ENCODE data around the gene ERP44. TPM values are rescaled to one million over a fixed set of nuclear protein-coding genes. Genes with fewer than 3 reads are reported as not detected.

Gene ERP44
- total RNA-seq, 1 donor from 2014 or later, result 13.5 TPM

DNA sequence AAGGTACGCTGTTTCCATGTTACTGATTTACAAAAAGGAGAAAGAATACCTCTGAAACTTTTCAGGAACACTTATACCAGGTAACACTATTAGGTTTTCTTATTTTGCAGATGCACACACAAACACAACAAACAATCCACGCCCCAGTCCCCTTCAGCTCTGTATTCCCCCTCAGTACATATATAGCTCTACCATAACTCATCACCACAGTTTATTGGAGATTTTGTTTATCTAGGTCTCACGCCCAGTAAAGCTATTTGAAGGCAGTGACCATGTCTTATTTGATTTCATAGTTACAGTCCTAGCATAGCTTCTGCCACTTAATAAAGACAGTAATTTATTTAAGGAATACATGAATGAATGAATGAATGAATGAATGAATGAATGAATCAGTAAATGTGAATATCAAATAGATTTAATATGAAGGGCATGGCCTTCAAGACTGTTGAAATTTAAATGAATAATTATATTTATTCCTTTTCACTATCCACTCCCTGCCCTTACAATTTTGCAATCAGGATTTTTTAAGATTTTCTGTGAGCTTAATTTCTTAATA, 33.2 kb upstream of the ERP44 start:
- TF ChIP-seq POLR2A (IDR thresholded peaks at IDR 0.05), result no peak
- TF ChIP-seq POLR2AphosphoS5 (IDR thresholded peaks at IDR 0.05; ENCODE audit: insufficient read depth in 1 of 2, low read depth in 1 of 2), result no peak
- TF ChIP-seq, protein P1, sequence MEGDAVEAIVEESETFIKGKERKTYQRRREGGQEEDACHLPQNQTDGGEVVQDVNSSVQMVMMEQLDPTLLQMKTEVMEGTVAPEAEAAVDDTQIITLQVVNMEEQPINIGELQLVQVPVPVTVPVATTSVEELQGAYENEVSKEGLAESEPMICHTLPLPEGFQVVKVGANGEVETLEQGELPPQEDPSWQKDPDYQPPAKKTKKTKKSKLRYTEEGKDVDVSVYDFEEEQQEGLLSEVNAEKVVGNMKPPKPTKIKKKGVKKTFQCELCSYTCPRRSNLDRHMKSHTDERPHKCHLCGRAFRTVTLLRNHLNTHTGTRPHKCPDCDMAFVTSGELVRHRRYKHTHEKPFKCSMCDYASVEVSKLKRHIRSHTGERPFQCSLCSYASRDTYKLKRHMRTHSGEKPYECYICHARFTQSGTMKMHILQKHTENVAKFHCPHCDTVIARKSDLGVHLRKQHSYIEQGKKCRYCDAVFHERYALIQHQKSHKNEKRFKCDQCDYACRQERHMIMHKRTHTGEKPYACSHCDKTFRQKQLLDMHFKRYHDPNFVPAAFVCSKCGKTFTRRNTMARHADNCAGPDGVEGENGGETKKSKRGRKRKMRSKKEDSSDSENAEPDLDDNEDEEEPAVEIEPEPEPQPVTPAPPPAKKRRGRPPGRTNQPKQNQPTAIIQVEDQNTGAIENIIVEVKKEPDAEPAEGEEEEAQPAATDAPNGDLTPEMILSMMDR (IDR thresholded peaks at IDR 0.05), result no peak
- no peak for DNase-seq (ENCODE audit: extremely low spot score in 2 of 2)
- H3K4me1 ChIP-seq, result peaks cover 9% of the 10 kb centered on the region
- no peaks in the 10 kb centered on the region for H3K27me3 ChIP-seq
- H3K27ac ChIP-seq, result no peak overlapping the region
- intact Hi-C loops (cut with DNase I), result no loop called here
- no peak overlapping the region for H3K4me3 ChIP-seq
- no peaks in the 10 kb centered on the region for H3K9me3 ChIP-seq
- H3K36me3 ChIP-seq, result no peaks in the 10 kb centered on the region

DNA sequence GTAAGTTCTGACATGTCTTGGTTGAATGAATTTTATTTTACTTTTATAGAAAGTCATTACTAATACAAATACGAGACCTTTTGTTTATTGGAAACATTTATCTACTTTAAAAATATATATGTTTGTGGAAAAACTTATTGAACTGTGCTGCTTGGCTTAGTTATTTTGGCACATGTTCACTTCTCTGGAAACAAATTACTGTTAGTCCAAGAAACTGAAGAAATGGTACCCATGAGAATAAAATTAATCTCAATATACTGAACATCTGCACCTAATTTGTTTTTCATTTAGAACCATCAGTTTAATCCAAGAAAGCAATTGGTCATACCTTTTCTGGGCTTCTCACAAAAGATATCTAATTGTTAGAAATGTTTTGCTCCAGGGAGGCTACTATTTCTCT, 32.4 kb upstream of the ERP44 start:
- TF ChIP-seq, protein P1 (IDR thresholded peaks at IDR 0.05), result no peak
- no peak for TF ChIP-seq POLR2A (IDR thresholded peaks at IDR 0.05)
- TF ChIP-seq POLR2AphosphoS5 (IDR thresholded peaks at IDR 0.05; ENCODE audit: insufficient read depth in 1 of 2, low read depth in 1 of 2), result no peak
- no peaks in the 10 kb centered on the region for H3K27me3 ChIP-seq
- no peak overlapping the region for H3K4me3 ChIP-seq
- H3K36me3 ChIP-seq, result peaks cover 0 to 6% of the 10 kb centered on the region in 2 donors
- no peaks in the 10 kb centered on the region for H3K9me3 ChIP-seq
- no peak for DNase-seq (ENCODE audit: extremely low spot score in 2 of 2)
- H3K4me1 ChIP-seq, result peaks cover 9% of the 10 kb centered on the region
- H3K27ac ChIP-seq, result no peak overlapping the region
- intact Hi-C loops (cut with DNase I), result no loop called here

DNA sequence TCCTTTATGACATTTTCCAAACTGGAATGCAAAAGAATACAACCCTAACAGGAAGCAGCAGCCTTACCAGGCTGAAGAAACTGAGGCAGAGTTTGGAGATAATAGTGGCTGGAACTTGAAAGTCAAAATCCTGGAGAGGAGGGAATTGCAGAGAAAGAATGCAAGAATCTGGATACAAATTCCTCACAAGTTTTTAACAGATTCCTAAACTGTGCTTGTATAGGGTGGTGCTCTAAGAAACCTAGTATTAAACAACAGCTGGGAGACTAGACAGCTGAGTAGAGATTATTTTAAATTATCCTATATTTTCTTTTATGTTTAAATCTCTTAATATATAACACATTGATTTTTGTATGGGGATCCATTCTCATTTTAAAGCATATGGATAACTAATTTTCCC, 31.0 kb upstream of the ERP44 start:
- H3K27me3 ChIP-seq, result no peaks in the 10 kb centered on the region
- peaks cover 0 to 7% of the 10 kb centered on the region in 2 donors for H3K36me3 ChIP-seq
- H3K9me3 ChIP-seq, result no peaks in the 10 kb centered on the region
- intact Hi-C loops (cut with DNase I), result no loop called here
- peaks cover 9% of the 10 kb centered on the region for H3K4me1 ChIP-seq
- H3K27ac ChIP-seq, result no peak overlapping the region
- TF ChIP-seq POLR2AphosphoS5 (IDR thresholded peaks at IDR 0.05; ENCODE audit: insufficient read depth in 1 of 2, low read depth in 1 of 2), result no peak
- no peak for TF ChIP-seq POLR2A (IDR thresholded peaks at IDR 0.05)
- TF ChIP-seq, protein P1 (IDR thresholded peaks at IDR 0.05), result no peak
- DNase-seq (ENCODE audit: extremely low spot score in 2 of 2), result no peak
- H3K4me3 ChIP-seq, result no peak overlapping the region

DNA sequence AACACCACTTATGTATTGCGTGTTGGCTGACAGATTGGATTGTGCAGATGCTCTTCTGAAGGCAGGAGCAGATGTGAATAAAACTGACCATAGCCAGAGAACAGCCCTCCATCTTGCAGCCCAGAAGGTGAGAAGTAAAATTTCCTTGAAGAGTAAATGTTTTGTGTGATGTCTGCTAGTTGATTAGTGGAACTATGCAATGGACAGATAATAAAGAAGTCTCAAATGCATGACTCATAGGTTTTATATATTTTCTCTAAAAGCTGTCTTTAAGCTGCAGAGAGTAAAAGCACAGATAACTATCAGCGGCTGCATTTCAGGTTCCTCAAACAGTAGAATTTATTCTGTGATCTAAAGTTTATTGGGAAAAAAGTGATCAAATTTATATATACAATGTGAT, 27.6 kb upstream of the ERP44 start:
- TF ChIP-seq POLR2AphosphoS5 (IDR thresholded peaks at IDR 0.05; ENCODE audit: insufficient read depth in 1 of 2, low read depth in 1 of 2), result no peak
- TF ChIP-seq, protein P1 (IDR thresholded peaks at IDR 0.05), result no peak
- TF ChIP-seq POLR2A (IDR thresholded peaks at IDR 0.05), result no peak
- Histone ChIP-seq H3K27me3 (no peaks in the 10 kb centered on the region), H3K4me1 (peaks cover 9% of the 10 kb centered on the region), H3K4me3 (no peak overlapping the region), H3K9me3 (no peaks in the 10 kb centered on the region), H3K36me3 (peaks cover 0 to 7% of the 10 kb centered on the region in 2 donors), H3K27ac (no peak overlapping the region)
- intact Hi-C loops (cut with DNase I), result no loop called here
- no peak for DNase-seq (ENCODE audit: extremely low spot score in 2 of 2)

GRCh38 chr9:100125910-100126309, 27.1 kb upstream of the ERP44 start:
- DNase-seq (ENCODE audit: extremely low spot score in 2 of 2), result no peak
- TF ChIP-seq, protein P1 (IDR thresholded peaks at IDR 0.05), result no peak
- TF ChIP-seq POLR2A (IDR thresholded peaks at IDR 0.05) (no peak), POLR2AphosphoS5 (IDR thresholded peaks at IDR 0.05; ENCODE audit: insufficient read depth in 1 of 2, low read depth in 1 of 2) (no peak)
- H3K27me3 ChIP-seq, result no peaks in the 10 kb centered on the region
- peaks cover 9% of the 10 kb centered on the region for H3K4me1 ChIP-seq
- H3K36me3 ChIP-seq, result peaks cover 0 to 7% of the 10 kb centered on the region in 2 donors
- H3K27ac ChIP-seq, result no peak overlapping the region
- no peaks in the 10 kb centered on the region for H3K9me3 ChIP-seq
- H3K4me3 ChIP-seq, result no peak overlapping the region
- intact Hi-C loops (cut with DNase I), result no loop called here

Measured in vagina (tissue), 2 donors.